SK-N-SH (cell line): Measurements from ENCODE around the gene IQCE.

ENCODE experiments used
- CHD2 ChIP-seq: fragments of 150-350 bp; IDR thresholded peaks from 2 replicates; pipeline ENCODE4 v1.6.1; 2018; ENCODE audit warnings: low read length; ENCODE audit not compliant: partially characterized antibody
- CTCF ChIP-seq: fragments of 200-600 bp; sonication (generic); IDR thresholded peaks from 2 replicates; pipeline ENCODE4 v1.6.1; 2017; ENCODE audit warnings: antibody characterized with exemption, mild to moderate bottlenecking, moderate library complexity
- ELF1 ChIP-seq: IDR thresholded peaks from 2 replicates; pipeline ENCODE4 v1.4.0; 2012
- EP300 ChIP-seq, 2 experiments: IDR thresholded peaks; 2 replicates each; pipeline versions ENCODE4 v1.4.0 to v1.6.1; 2012; ENCODE audit warnings: borderline replicate concordance in 1 of 2, low read depth in 1 of 2, low read length in 1 of 2
- MXI1 ChIP-seq: IDR thresholded peaks from 2 replicates; pipeline ENCODE4 v1.6.1; 2012; ENCODE audit warnings: mild to moderate bottlenecking, low read depth, low read length, improper control_type of control experiment
- POLR2AphosphoS5 ChIP-seq: IDR thresholded peaks from 2 replicates; pipeline ENCODE4 v1.6.1; 2012; ENCODE audit warnings: low read depth, low read length
- RAD21 ChIP-seq: IDR thresholded peaks from 2 replicates; pipeline ENCODE4 v1.6.1; 2012; ENCODE audit warnings: mild to moderate bottlenecking, low read length
- REST ChIP-seq: IDR thresholded peaks from 2 replicates; pipeline ENCODE4 v1.6.1; 2012; ENCODE audit warnings: mild to moderate bottlenecking, low read depth, low read length, moderate library complexity
- TAF1 ChIP-seq: IDR thresholded peaks from 2 replicates; pipeline ENCODE4 v1.6.1; 2012; ENCODE audit warnings: low read depth, mild to moderate bottlenecking, low read length, moderate library complexity, borderline replicate concordance
- USF1 ChIP-seq: IDR thresholded peaks from 2 replicates; pipeline ENCODE4 v1.4.0; 2012; ENCODE audit warnings: low read depth, borderline replicate concordance
- YY1 ChIP-seq: IDR thresholded peaks from 2 replicates; pipeline ENCODE4 v1.4.0; 2012; ENCODE audit warnings: low read depth, mild to moderate bottlenecking

- TF ChIP-seq CTCF = no peak
- no peak for TF ChIP-seq ELF1
- TF ChIP-seq CHD2 = peak; percentile 2
- no peak for TF ChIP-seq EP300 (IDR thresholded peaks at IDR 0.05; ENCODE audit: borderline replicate concordance in 1 of 2, low read depth in 1 of 2, low read length in 1 of 2)
- no peak for TF ChIP-seq TAF1
- TF ChIP-seq RAD21 = 0 out of 2 replicates have a peak, but pooled peaks have one; percentile 7
- TF ChIP-seq POLR2AphosphoS5 = peak; percentile 45; the same call in 1 of the 2 replicates
- TF ChIP-seq REST = no peak
- TF ChIP-seq MXI1 = peak; percentile 31; the same call in 1 of the 2 replicates
- no peak for TF ChIP-seq YY1
- peak; percentile 30; the same call in 1 of the 2 replicates for TF ChIP-seq USF1
Observed at GRCh38 chr7:2632733-2633537, 74.2 kb downstream of the IQCE start.
